ENCODE measurements around the gene RABGAP1L. TPM values are rescaled to one million over a fixed set of nuclear protein-coding genes. Genes with fewer than 3 reads are reported as not detected.

Gene RABGAP1L
- polyA plus RNA-seq, 3 donors, result 35.2 to 75.3 (median 63.3) TPM

DNA sequence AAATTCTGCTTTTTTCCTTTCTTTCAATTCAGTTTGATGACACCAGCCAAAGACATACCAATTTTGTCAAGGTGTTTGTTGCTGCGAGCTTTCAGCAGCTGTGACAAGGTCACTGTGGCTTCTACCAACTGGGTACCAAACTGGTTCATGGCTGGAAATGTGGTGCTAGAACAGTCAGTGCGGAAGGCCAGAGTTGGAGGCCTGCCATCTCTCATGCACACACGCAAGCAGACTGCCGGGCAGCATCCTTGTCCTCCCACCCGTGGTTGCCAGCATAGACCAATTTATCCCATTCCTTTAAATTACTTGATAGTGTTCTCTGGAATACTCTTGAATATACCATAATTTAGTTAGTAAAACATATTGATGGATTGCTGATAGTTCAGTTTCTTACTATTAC lies 208.6 kb downstream of the RABGAP1L start:
- no peaks in the 10 kb centered on the region for H3K27me3 ChIP-seq (ENCODE audit: control insufficient read depth in 2 of 2, insufficient read depth in 2 of 2, low read length in 2 of 2)
- no peak overlapping the region for H3K27ac ChIP-seq (ENCODE audit: low read depth in 1 of 2, low read length in 2 of 2)
- H3K9me3 ChIP-seq (replicated peaks in 1 of 2; ENCODE audit: control insufficient read depth in 1 of 2, insufficient read depth in 1 of 2, low read length in 2 of 2), result peaks cover 0 to 4% of the 10 kb centered on the region in 2 donors
- DNase-seq, result no peak
- Mint-ChIP-seq H3K4me3 (no peak overlapping the region), H3K9me3 (peaks cover 0 to 5% (median 0%) of the 10 kb centered on the region in 7 donors), H3K36me3 (no peaks in the 10 kb centered on the region), H3K27me3 (ENCODE audit: low read depth in 3 of 3) (no peaks in the 10 kb centered on the region), H3K27ac (no peak overlapping the region), H3K4me1 (no peaks in the 10 kb centered on the region)
- no peak overlapping the region for H3K4me2 ChIP-seq (replicated peaks; ENCODE audit: extremely low read depth, low read length, poor library complexity, severe bottlenecking)
- no peak for TF ChIP-seq CTCF (IDR thresholded peaks at IDR 0.05)
- H2AFZ ChIP-seq (ENCODE audit: insufficient read depth, low read depth, low read length, poor library complexity, severe bottlenecking), result no peak overlapping the region
- no peaks in the 10 kb centered on the region for H3K36me3 ChIP-seq (replicated peaks in 1 of 2; ENCODE audit: control insufficient read depth in 1 of 2, insufficient read depth in 2 of 2, low read length in 2 of 2)
- H4K20me1 ChIP-seq (ENCODE audit: insufficient read depth, low read length), result no peaks in the 10 kb centered on the region
- intact Hi-C loops (cut with micrococcal nuclease), result no loop called here
- no peak overlapping the region for H3K4me3 ChIP-seq (replicated peaks in 1 of 3; ENCODE audit: low read depth in 2 of 3, low read length in 3 of 3)
- no peaks in the 10 kb centered on the region for H3K4me1 ChIP-seq (ENCODE audit: control insufficient read depth in 1 of 2, insufficient read depth in 2 of 2, low read length in 2 of 2)
- no peak overlapping the region for H3K9ac ChIP-seq (ENCODE audit: insufficient read depth, low read length, poor library complexity, severe bottlenecking)
- WGBS (ENCODE audit: insufficient coverage), result 100% methylated on average over 1 of the region's 5 CpGs
- no peaks in the 10 kb centered on the region for H3K79me2 ChIP-seq (ENCODE audit: insufficient read depth, low read length)

DNA sequence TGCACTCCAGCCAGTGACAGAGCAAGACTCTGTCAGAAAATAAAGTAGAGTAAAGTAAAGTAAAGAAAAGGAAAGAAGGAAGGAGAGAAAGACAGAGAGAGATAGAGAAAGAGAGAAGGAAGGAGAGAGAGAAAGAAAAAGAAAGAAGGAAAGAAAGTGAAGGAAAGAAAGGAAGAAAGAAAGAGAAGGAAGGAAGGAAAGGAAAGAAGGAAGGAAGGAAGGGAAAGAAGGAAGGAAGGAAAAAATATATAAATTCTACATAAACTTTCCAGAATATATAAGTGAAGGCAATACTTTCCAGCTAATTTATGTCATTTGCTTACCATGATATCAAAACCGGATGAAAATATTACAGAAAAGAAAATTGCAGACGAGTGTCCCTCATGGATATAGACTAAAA lies 216.7 kb downstream of the RABGAP1L start:
- Mint-ChIP-seq H3K27me3 (ENCODE audit: low read depth in 3 of 3) (no peaks in the 10 kb centered on the region), H3K9me3 (peaks cover 0 to 3% (median 2%) of the 10 kb centered on the region in 7 donors), H3K36me3 (peaks cover 4 to 5% of the 10 kb centered on the region in 2 donors), H3K27ac (no peak overlapping the region), H3K4me1 (no peaks in the 10 kb centered on the region), H3K4me3 (no peak overlapping the region)
- WGBS (ENCODE audit: insufficient coverage), result no CpG with 5 or more reads among the region's 2 CpGs
- no peaks in the 10 kb centered on the region for H3K27me3 ChIP-seq (ENCODE audit: control insufficient read depth in 2 of 2, insufficient read depth in 2 of 2, low read length in 2 of 2)
- no peak overlapping the region for H3K4me3 ChIP-seq (replicated peaks in 1 of 3; ENCODE audit: low read depth in 2 of 3, low read length in 3 of 3)
- no peaks in the 10 kb centered on the region for H3K36me3 ChIP-seq (replicated peaks in 1 of 2; ENCODE audit: control insufficient read depth in 1 of 2, insufficient read depth in 2 of 2, low read length in 2 of 2)
- no peaks in the 10 kb centered on the region for H3K79me2 ChIP-seq (ENCODE audit: insufficient read depth, low read length)
- intact Hi-C loops (cut with micrococcal nuclease), result no loop called here
- no peak overlapping the region for H3K9ac ChIP-seq (ENCODE audit: insufficient read depth, low read length, poor library complexity, severe bottlenecking)
- no peak overlapping the region for H2AFZ ChIP-seq (ENCODE audit: insufficient read depth, low read depth, low read length, poor library complexity, severe bottlenecking)
- no peaks in the 10 kb centered on the region for H3K9me3 ChIP-seq (replicated peaks in 1 of 2; ENCODE audit: control insufficient read depth in 1 of 2, insufficient read depth in 1 of 2, low read length in 2 of 2)
- no peaks in the 10 kb centered on the region for H3K4me1 ChIP-seq (ENCODE audit: control insufficient read depth in 1 of 2, insufficient read depth in 2 of 2, low read length in 2 of 2)
- H3K4me2 ChIP-seq (replicated peaks; ENCODE audit: extremely low read depth, low read length, poor library complexity, severe bottlenecking), result no peak overlapping the region
- TF ChIP-seq CTCF (IDR thresholded peaks at IDR 0.05), result no peak
- H3K27ac ChIP-seq (ENCODE audit: low read depth in 1 of 2, low read length in 2 of 2), result no peak overlapping the region
- no peaks in the 10 kb centered on the region for H4K20me1 ChIP-seq (ENCODE audit: insufficient read depth, low read length)
- DNase-seq, result no peak

Measured in CD14-positive monocyte (primary cell).